Effector memory CD4-positive, alpha-beta T cell (primary cell): ENCODE measurements around the gene MAPK1.
A peak's percentile ranks its signal among the peaks of the same experiment; 100 is the strongest.
"Not testable (repeated sequence)": the region's sequence is repeated elsewhere in the genome, so short reads cannot be mapped to it uniquely, and the experiment has no call there.

Experiments
- DNase-seq, 3 donors: peaks; one replicate each; pipeline ENCODE4 v3.0.0-alpha.2; 2020
- H3K27ac ChIP-seq: 2 replicates; pipeline ENCODE4 v1.7.0; 2013; ENCODE audit warnings: mild to moderate bottlenecking, low read length, moderate library complexity; ENCODE audit not compliant: insufficient read depth, poor library complexity, severe bottlenecking
- H3K27me3 ChIP-seq: replicated peaks from 2 replicates; pipeline ENCODE4 v1.7.0; 2013; ENCODE audit warnings: mild to moderate bottlenecking, low read length; ENCODE audit not compliant: insufficient read depth, control insufficient read depth, poor library complexity, severe bottlenecking
- H3K36me3 ChIP-seq: 2 replicates; pipeline ENCODE4 v1.7.0; 2013; ENCODE audit warnings: mild to moderate bottlenecking, low read length, moderate library complexity; ENCODE audit not compliant: control insufficient read depth, insufficient read depth
- H3K4me1 ChIP-seq: 2 replicates; pipeline ENCODE4 v1.7.0; 2013; ENCODE audit warnings: low read length, mild to moderate bottlenecking; ENCODE audit not compliant: control insufficient read depth, insufficient read depth, poor library complexity, severe bottlenecking
- H3K4me3 ChIP-seq: 2 replicates; pipeline ENCODE4 v1.7.0; 2013; ENCODE audit warnings: low read length, low read depth, mild to moderate bottlenecking; ENCODE audit not compliant: insufficient read depth, poor library complexity, severe bottlenecking
- H3K9me3 ChIP-seq: 2 replicates; pipeline ENCODE4 v1.7.0; 2013; ENCODE audit warnings: mild to moderate bottlenecking, low read length, moderate library complexity; ENCODE audit not compliant: control insufficient read depth
- total RNA-seq, 3 donors: gene quantifications; one replicate each; lab custom pipeline; 2026; lab: John Stamatoyannopoulos, UW

Gene MAPK1
- total RNA-seq: 133 to 163 (median 140) reads per million in 3 donors

- Histone ChIP-seq H3K4me1 (peaks cover 10% of the 10 kb centered on the region), H3K27me3 (no peaks in the 10 kb centered on the region), H3K36me3 (no peaks in the 10 kb centered on the region), H3K9me3 (no peaks in the 10 kb centered on the region), H3K27ac (peak within 1 kb of the TSS; percentile 79), H3K4me3 (peak within 1 kb of the TSS; percentile 96)
- DNase-seq: peak; percentile 88 to 90 (median 89)
Measured at GRCh38 chr22:21867528-21868266, at the start of gene MAPK1. TSS of gene MAPK1 (minus strand) at chr22:21867645. CDS start at chr22:21867440, 205 bp downstream.

GRCh38 chr22:21916309-21916918, 49.0 kb upstream of the MAPK1 start:
- no peaks in the 10 kb centered on the region for H3K27me3 ChIP-seq
- no peak overlapping the region for H3K27ac ChIP-seq

GRCh38 chr22:21915624-21916308, 48.3 kb upstream of the MAPK1 start:
- Histone ChIP-seq H3K9me3 (no peaks in the 10 kb centered on the region), H3K4me3 (no peak overlapping the region)

More at GRCh38 chr22:21916309-21916918, 49.0 kb upstream of the MAPK1 start:
- Histone ChIP-seq H3K4me3 (no peak overlapping the region), H3K9me3 (no peaks in the 10 kb centered on the region), H3K36me3 (peaks cover 3% of the 10 kb centered on the region), H3K4me1 (no peaks in the 10 kb centered on the region)
- DNase-seq: no peak

GRCh38 chr22:21914033-21914642, 46.7 kb upstream of the MAPK1 start:
- not testable (repeated sequence) for H3K36me3 ChIP-seq, H3K9me3 ChIP-seq, DNase-seq, H3K27me3 ChIP-seq, H3K4me1 ChIP-seq, H3K27ac ChIP-seq, H3K4me3 ChIP-seq

More at GRCh38 chr22:21915624-21916308, 48.3 kb upstream of the MAPK1 start:
- Histone ChIP-seq H3K27ac (no peak overlapping the region), H3K27me3 (no peaks in the 10 kb centered on the region), H3K36me3 (no peaks in the 10 kb centered on the region), H3K4me1 (no peaks in the 10 kb centered on the region)
- DNase-seq: no peak

DNA sequence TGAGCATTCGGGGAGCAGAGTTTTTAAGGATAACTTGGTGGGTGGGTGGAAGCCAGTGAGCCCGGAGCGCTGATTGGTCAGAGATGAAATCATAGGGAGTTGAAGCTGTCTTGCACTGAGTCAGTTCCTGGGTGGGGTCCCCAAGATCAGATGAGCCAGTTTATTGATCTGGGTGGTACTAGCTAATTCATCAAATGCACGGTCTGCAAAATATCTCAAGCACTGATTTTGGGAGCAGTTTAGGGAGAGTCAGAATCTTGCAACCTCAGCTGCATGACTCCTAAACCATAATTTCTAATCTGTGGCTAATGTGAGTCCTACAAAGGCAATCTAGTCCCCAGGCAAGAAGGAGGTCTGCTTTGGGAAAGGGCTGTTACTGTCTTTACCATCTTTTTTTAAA, 42.9 kb upstream of the MAPK1 start:
- not testable (repeated sequence) for H3K4me3 ChIP-seq, H3K4me1 ChIP-seq, H3K36me3 ChIP-seq, H3K27ac ChIP-seq, DNase-seq, H3K27me3 ChIP-seq, H3K9me3 ChIP-seq

DNA sequence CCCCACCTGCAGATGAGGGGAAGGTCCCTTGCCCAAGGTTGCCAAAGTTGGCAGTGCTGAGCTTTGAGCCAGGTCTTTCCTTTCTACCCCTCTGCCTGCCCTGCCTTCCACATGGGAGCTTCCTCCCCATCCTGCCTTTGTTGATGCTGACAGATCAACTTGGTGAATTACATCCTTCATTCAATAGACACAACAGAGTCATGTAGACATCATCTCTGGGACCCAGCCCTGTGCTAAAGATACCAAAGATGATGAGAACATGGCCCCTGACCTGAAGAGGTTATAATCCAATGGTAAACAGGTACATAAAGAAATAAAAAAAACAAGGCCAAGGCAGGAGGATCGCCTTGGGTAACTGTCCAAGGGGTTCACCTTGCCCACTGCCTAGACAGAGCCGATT, 42.4 kb upstream of the MAPK1 start:
- Histone ChIP-seq H3K4me3 (no peak overlapping the region), H3K4me1 (no peaks in the 10 kb centered on the region), H3K9me3 (no peaks in the 10 kb centered on the region), H3K36me3 (no peaks in the 10 kb centered on the region), H3K27me3 (no peaks in the 10 kb centered on the region), H3K27ac (no peak overlapping the region)
- no peak for DNase-seq

- H3K9me3 ChIP-seq: no peaks in the 10 kb centered on the region
- no peak overlapping the region for H3K27ac ChIP-seq
- no peaks in the 10 kb centered on the region for H3K4me1 ChIP-seq
- H3K27me3 ChIP-seq: no peaks in the 10 kb centered on the region
- H3K4me3 ChIP-seq: no peak overlapping the region
- no peak for DNase-seq
- no peaks in the 10 kb centered on the region for H3K36me3 ChIP-seq
Measured at GRCh38 chr22:21907638-21908522, 40.4 kb upstream of the MAPK1 start.

DNA sequence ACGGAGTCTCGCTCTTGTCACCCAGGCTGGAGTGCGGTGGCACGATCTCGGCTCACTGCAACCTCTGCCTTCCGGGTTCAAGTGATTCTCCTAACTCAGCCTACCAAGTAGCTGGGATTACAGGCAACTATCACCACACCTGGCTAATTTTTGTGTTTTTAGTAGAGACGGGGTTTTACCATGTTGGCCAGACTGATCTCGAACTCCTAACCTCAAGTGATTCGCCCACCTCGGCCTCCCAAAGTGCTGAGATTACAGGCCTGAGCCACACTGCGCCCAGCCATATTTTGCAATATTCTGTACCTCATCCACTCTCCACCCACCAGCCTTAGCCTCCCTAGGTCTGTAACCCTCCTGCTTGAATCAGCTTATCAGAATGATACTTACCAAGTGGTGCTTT, 37.8 kb upstream of the MAPK1 start:
- H3K9me3 ChIP-seq, H3K27ac ChIP-seq, H3K36me3 ChIP-seq, H3K4me1 ChIP-seq, DNase-seq, H3K27me3 ChIP-seq, H3K4me3 ChIP-seq: not testable (repeated sequence)

DNA sequence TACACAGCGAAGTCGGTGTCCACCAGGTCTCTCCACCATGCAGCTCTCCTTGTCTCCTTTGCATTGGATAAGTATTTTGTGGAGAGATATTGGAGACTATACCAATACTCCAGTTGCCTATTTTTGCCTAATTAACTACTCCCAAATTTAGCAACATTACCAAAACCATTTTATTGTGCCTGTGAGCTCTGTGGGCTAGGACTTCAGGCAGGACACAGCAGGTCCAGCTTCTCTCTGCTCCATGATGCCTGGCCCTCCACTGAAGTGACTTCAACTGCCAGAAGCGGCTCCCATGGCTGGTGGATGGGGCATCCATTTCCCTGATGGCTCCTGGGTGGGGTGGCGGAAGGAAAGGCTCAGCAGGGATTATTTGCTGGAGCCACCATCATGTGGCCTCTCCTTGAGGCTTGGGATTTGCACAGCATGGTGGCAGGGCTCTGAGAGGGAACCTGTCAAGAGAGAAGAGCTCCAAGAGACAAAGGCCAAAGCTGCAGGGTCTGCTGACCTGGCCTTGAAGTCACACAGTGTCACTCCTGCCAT, 36.9 kb upstream of the MAPK1 start:
- H3K4me3 ChIP-seq: no peak overlapping the region
- H3K9me3 ChIP-seq: no peaks in the 10 kb centered on the region
- no peak for DNase-seq
- no peaks in the 10 kb centered on the region for H3K36me3 ChIP-seq
- H3K27ac ChIP-seq: no peak overlapping the region
- H3K27me3 ChIP-seq: no peaks in the 10 kb centered on the region
- H3K4me1 ChIP-seq: no peaks in the 10 kb centered on the region
